ENCODE measurements around the gene AFAP1L2.

- no peak for TF ChIP-seq CTCF (IDR thresholded peaks at IDR 0.05)
- no peak for TF ChIP-seq POLR2AphosphoS5 (IDR thresholded peaks at IDR 0.05)
- no peak for TF ChIP-seq POLR2A (IDR thresholded peaks at IDR 0.05)
- TF ChIP-seq EP300 (IDR thresholded peaks at IDR 0.05), result no peak
These were observed 67.3 kb downstream of the AFAP1L2 start for GRCh38 chr10:114336823-114337509.

All from stomach (tissue), 4 donors.